Tibial nerve (tissue), 3 donors: Measurements from ENCODE around the gene ALOX15B.

ENCODE experiments used
- POLR2A ChIP-seq, 2 donors: fragments of 450-650 bp; IDR thresholded peaks; one replicate each; pipeline ENCODE4 v1.6.1; 2017; ENCODE audit warnings: antibody characterized with exemption in 2 of 2, mild to moderate bottlenecking in 2 of 2, moderate library complexity in 2 of 2
- TF ChIP-seq, protein P1 (sequence below), 5 experiments: fragments of 200-600 bp in 3 of 5; fragments of 450-650 bp in 2 of 5; sonication (generic) in 3 of 5; IDR thresholded peaks; one replicate each; pipeline ENCODE4 v1.5.1; 2016 to 2019; ENCODE audit warnings: antibody characterized with exemption in 5 of 5, mild to moderate bottlenecking in 3 of 5, moderate library complexity in 2 of 5

DNA sequence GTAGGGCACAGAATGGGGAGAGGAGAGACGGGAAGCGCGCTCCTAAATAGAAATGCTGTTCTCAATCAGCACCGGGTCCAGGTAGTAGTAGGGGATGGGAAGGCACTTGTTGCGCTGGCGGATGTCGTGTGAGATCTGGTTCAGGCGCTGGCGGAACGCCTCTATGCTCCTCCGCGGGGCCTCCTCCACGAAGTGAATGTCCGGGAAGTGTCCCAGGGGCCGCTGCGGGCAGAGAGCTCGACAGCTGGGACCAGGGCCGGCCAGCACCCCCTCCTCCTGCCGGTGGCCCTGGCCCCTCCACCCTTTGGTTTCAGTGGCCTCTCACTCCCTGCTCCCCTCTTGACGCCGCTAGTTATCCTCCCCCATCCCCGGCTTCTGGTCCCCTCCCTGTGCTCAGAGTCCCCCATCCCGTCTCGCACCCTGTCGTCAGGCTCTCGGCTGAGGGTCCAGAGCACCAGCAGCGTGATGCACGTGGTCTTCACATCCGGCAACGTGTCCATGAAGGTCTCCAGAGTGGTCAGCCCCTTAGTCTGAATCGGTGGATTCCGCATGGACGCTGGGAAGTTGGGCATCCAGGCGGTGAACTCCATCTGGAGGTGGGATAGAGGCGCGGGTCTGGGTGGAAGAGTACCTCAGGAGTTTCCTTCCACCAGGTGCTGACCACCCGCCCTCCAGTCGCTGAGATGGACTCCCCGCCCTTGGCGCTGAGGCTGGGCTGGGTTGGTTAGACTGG, 34.0 kb downstream of the ALOX15B start:
- no peak for TF ChIP-seq POLR2A (IDR thresholded peaks at IDR 0.05)
- TF ChIP-seq, protein P1, sequence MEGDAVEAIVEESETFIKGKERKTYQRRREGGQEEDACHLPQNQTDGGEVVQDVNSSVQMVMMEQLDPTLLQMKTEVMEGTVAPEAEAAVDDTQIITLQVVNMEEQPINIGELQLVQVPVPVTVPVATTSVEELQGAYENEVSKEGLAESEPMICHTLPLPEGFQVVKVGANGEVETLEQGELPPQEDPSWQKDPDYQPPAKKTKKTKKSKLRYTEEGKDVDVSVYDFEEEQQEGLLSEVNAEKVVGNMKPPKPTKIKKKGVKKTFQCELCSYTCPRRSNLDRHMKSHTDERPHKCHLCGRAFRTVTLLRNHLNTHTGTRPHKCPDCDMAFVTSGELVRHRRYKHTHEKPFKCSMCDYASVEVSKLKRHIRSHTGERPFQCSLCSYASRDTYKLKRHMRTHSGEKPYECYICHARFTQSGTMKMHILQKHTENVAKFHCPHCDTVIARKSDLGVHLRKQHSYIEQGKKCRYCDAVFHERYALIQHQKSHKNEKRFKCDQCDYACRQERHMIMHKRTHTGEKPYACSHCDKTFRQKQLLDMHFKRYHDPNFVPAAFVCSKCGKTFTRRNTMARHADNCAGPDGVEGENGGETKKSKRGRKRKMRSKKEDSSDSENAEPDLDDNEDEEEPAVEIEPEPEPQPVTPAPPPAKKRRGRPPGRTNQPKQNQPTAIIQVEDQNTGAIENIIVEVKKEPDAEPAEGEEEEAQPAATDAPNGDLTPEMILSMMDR (IDR thresholded peaks at IDR 0.05) = no peak
